Neural progenitor cell (in vitro differentiated cells): Measurements from ENCODE around the gene ARHGEF6.

Experiments
- EZH2 ChIP-seq: fragments of 200-600 bp; sonication (generic); IDR thresholded peaks from 2 replicates; pipeline ENCODE4 v1.6.1; 2017; ENCODE audit warnings: antibody characterized with exemption, mild to moderate bottlenecking, moderate library complexity
- EZH2phosphoT487 ChIP-seq: fragments of 200-600 bp; sonication (generic); IDR thresholded peaks from 2 replicates; pipeline ENCODE4 v1.6.1; 2017; ENCODE audit warnings: antibody characterized with exemption
- TF ChIP-seq, protein P1 (sequence below): fragments of 200-600 bp; sonication (generic); IDR thresholded peaks from 2 replicates; pipeline ENCODE4 v1.5.1; 2017; ENCODE audit warnings: antibody characterized with exemption, mild to moderate bottlenecking

DNA sequence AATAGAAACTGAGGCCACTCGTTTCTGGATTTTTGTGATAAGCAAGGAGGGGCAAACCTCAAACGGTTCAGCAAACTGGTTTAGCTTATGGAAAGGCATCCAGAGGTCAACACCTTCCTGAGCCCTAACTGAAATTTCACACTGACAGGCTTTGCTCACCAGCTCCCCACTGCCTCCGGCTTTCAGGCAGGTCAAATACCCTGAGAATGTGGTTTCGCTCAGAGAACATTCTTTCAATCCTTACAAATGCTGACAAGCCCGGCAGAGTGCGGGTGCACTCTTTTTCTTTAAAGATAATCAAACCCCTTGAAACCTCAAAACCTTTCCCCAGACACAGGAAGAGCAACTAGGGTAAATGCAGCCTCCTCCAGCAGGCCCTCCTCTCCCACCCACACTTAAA, 91.3 kb downstream of the ARHGEF6 start:
- TF ChIP-seq, protein P1, sequence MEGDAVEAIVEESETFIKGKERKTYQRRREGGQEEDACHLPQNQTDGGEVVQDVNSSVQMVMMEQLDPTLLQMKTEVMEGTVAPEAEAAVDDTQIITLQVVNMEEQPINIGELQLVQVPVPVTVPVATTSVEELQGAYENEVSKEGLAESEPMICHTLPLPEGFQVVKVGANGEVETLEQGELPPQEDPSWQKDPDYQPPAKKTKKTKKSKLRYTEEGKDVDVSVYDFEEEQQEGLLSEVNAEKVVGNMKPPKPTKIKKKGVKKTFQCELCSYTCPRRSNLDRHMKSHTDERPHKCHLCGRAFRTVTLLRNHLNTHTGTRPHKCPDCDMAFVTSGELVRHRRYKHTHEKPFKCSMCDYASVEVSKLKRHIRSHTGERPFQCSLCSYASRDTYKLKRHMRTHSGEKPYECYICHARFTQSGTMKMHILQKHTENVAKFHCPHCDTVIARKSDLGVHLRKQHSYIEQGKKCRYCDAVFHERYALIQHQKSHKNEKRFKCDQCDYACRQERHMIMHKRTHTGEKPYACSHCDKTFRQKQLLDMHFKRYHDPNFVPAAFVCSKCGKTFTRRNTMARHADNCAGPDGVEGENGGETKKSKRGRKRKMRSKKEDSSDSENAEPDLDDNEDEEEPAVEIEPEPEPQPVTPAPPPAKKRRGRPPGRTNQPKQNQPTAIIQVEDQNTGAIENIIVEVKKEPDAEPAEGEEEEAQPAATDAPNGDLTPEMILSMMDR = no peak
- no peak for TF ChIP-seq EZH2
- no peak for TF ChIP-seq EZH2phosphoT487
